K562 (cell line): ENCODE measurements around the gene IL13. TPM values are rescaled to one million over a fixed set of nuclear protein-coding genes. Genes with fewer than 3 reads are reported as not detected.
A peak's percentile ranks its signal among the peaks of the same experiment; 100 is the strongest.

Experiments
- CBFA2T3 ChIP-seq: fragments of 450-650 bp; IDR thresholded peaks from 2 replicates; pipeline ENCODE4 v1.6.1; 2017
- CREB1 ChIP-seq, 2 experiments: sonication (generic) in 1 of 2; formaldehyde crosslinking in 1 of 2; IDR thresholded peaks; 2 replicates each; pipeline versions ENCODE4 v1.6.1 to v1.8.0; 2012 to 2022; ENCODE audit warnings: inconsistent platforms in 1 of 2, mild to moderate bottlenecking in 1 of 2, missing genetic modification reagents in 1 of 2, moderate library complexity in 1 of 2
- CXXC5 ChIP-seq: fragments of 250-450 bp; sonication (Bioruptor Pico); IDR thresholded peaks from 2 replicates; pipeline ENCODE4 v1.8.0; 2022; ENCODE audit warnings: inconsistent platforms, mild to moderate bottlenecking, moderate library complexity
- DACH1 ChIP-seq: fragments of 450-650 bp; IDR thresholded peaks from 2 replicates; pipeline ENCODE4 v1.6.1; 2018; ENCODE audit not compliant: partially characterized antibody
- DEAF1 ChIP-seq: fragments of 450-650 bp; formaldehyde crosslinking; IDR thresholded peaks from 2 replicates; pipeline ENCODE4 v1.4.0; 2020; ENCODE audit warnings: mild to moderate bottlenecking, moderate library complexity
- HBP1 ChIP-seq: fragments of 450-650 bp; formaldehyde crosslinking; IDR thresholded peaks from 2 replicates; pipeline ENCODE4 v1.4.0; 2022; ENCODE audit warnings: missing genetic modification characterization
- HDAC1 ChIP-seq, 2 experiments: fragments of 450-650 bp; IDR thresholded peaks; 2 replicates each; pipeline ENCODE4 v1.6.1; 2016 to 2017; ENCODE audit warnings: inconsistent platforms in 1 of 2, mild to moderate bottlenecking in 1 of 2, moderate library complexity in 1 of 2
- RAD21 ChIP-seq, 2 experiments: fragments of 250-450 bp in 1 of 2; fragments of 450-650 bp in 1 of 2; sonication (Bioruptor Pico) in 1 of 2; formaldehyde crosslinking in 1 of 2; IDR thresholded peaks in 1 of 2; conservative IDR thresholded peaks in 1 of 2; 2 replicates each; pipeline versions ENCODE4 v1.4.0 to v1.8.0; 2020 to 2022; ENCODE audit warnings: mild to moderate bottlenecking in 2 of 2, moderate library complexity in 1 of 2
- ZNF277 ChIP-seq: fragments of 250-450 bp; sonication (Bioruptor Pico); IDR thresholded peaks from 2 replicates; pipeline ENCODE4 v1.8.0; 2022; ENCODE audit warnings: inconsistent platforms, mild to moderate bottlenecking, moderate library complexity, borderline replicate concordance
- ZNF395 ChIP-seq: fragments of 200-800 bp; sonication (Bioruptor generic); IDR thresholded peaks from 2 replicates; pipeline ENCODE4 v1.6.1; 2017; ENCODE audit warnings: missing genetic modification characterization, missing compliant biosample characterization
- ZNF407 ChIP-seq: fragments of 450-650 bp; IDR thresholded peaks from 2 replicates; pipeline ENCODE4 v1.6.1; 2016; ENCODE audit warnings: low read depth
- polyA plus RNA-seq, 8 experiments: library from polyadenylated mRNA; depleted of rRNA in 4 of 8; stranded (reverse) in 5 of 8; unstranded in 3 of 8; fragments of >200 nt; fragmentation: Nextera tagmentation in 2 of 8; fragmentation: Illumina TruSeq in 1 of 8; extraction: Ambion mirVana in 2 of 8; extraction: Trizol in 1 of 8; gene quantifications; 2 replicates each; pipeline versions ENCODE4 v1.2.1 to v1.2.3, GENCODE V29; 2011 to 2014; ENCODE audit warnings: inconsistent platforms in 1 of 8, missing spikeins in 1 of 8
- total RNA-seq, 7 experiments: library from RNA; depleted of rRNA in 6 of 7; stranded (reverse); fragments of >200 nt in 6 of 7; fragmentation: Illumina TruSeq in 2 of 7; extraction: Trizol in 2 of 7; gene quantifications; 2 replicates each; pipeline versions ENCODE4 v1.2.1 to v1.2.3, GENCODE V29; 2011 to 2021; ENCODE audit warnings: low replicate concordance in 1 of 7

IL13 gene
- total and polyA plus RNA-seq, 9 of the 15 experiments (the other 6 are each of a cell fraction or from before 2014, with no cell fraction given): not detected

GRCh38 chr5:132661231-132662003 lies 3.4 kb downstream of the IL13 start (continued):
- TF ChIP-seq HBP1 (no peak), DACH1 (peak; percentile 47), CXXC5 (0 out of 2 replicates have a peak, but pooled peaks have one; percentile 20), ZNF395 (peak; percentile 18; the same call in 1 of the 2 replicates), HDAC1 (IDR thresholded peaks at IDR 0.05) (0 out of 4 replicates have a peak, but pooled peaks of 1 of the 2 experiments have one; percentile 23), CREB1 (IDR thresholded peaks at IDR 0.05) (no peak), CREB1 (CRISPR knock-in tag; IDR thresholded peaks at IDR 0.05) (no peak), ZNF407 (no peak), RAD21 (CRISPR knock-in tag; conservative IDR thresholded peaks at IDR 0.05 in 1 of 2, IDR thresholded peaks at IDR 0.05 in 1 of 2) (peak; percentile 74 to 75), DEAF1 (CRISPR knock-in tag) (peak; percentile 37; the same call in 1 of the 2 replicates), ZNF277 (CRISPR knock-in tag) (no peak), CBFA2T3 (peak; percentile 65)
